Activated naive CD8-positive, alpha-beta T cell treated with anti-CD3 and anti-CD28 coated beads, Interleukin-2, amount 50 U/mL, for 24 hours (primary cell): ENCODE data around the gene BBOX1.
"Not testable (repeated sequence)": the region's sequence is repeated elsewhere in the genome, so short reads cannot be mapped to it uniquely, and the experiment has no call there.

ENCODE experiments used
- ATAC-seq: fragments of 150-1000 bp; cut with Tn5 transposase; one replicate; pipeline ENCODE4 v1.10.0; 2021
- DNase-seq: peaks from one replicate; pipeline ENCODE4 v3.0.0; 2021
- H3K27ac Mint-ChIP-seq: one replicate; pipeline ENCODE4 v1.8.0; 2021; ENCODE audit warnings: mild to moderate bottlenecking, mixed read lengths
- H3K27me3 Mint-ChIP-seq: one replicate; pipeline ENCODE4 v1.8.0; 2021; ENCODE audit warnings: mixed read lengths
- H3K36me3 Mint-ChIP-seq: one replicate; pipeline ENCODE4 v1.8.0; 2021; ENCODE audit warnings: low read depth, mixed read lengths
- H3K4me1 Mint-ChIP-seq: one replicate; pipeline ENCODE4 v1.8.0; 2021; ENCODE audit warnings: mixed read lengths
- H3K4me3 Mint-ChIP-seq: one replicate; pipeline ENCODE4 v1.8.0; 2021; ENCODE audit warnings: mild to moderate bottlenecking, moderate library complexity, mixed read lengths
- H3K9me3 Mint-ChIP-seq: one replicate; pipeline ENCODE4 v1.8.0; 2021; ENCODE audit warnings: mixed read lengths

Gene BBOX1

GRCh38 chr11:27040302-27041115, at the start of gene BBOX1:
BBOX1 (plus strand) TSS chr11:27040815; CDS start chr11:27055431, 14,616 bp downstream.
- H3K27me3 Mint-ChIP-seq = no peaks in the 10 kb centered on the region
- H3K9me3 Mint-ChIP-seq = peaks cover 24% of the 10 kb centered on the region
- DNase-seq = no peak
- H3K27ac Mint-ChIP-seq = no peak within 1 kb of the TSS
- no peaks in the 10 kb centered on the region for H3K4me1 Mint-ChIP-seq
- H3K36me3 Mint-ChIP-seq = no peaks in the 10 kb centered on the region
- ATAC-seq = no peak
- H3K4me3 Mint-ChIP-seq = no peak within 1 kb of the TSS

GRCh38 chr11:26992031-26992541, 48.5 kb upstream of the BBOX1 start:
- H3K27ac Mint-ChIP-seq = no peak overlapping the region
- no peak for ATAC-seq
- no peak overlapping the region for H3K4me3 Mint-ChIP-seq
- no peak for DNase-seq
- no peaks in the 10 kb centered on the region for H3K9me3 Mint-ChIP-seq
- no peaks in the 10 kb centered on the region for H3K27me3 Mint-ChIP-seq
- no peaks in the 10 kb centered on the region for H3K36me3 Mint-ChIP-seq
- no peaks in the 10 kb centered on the region for H3K4me1 Mint-ChIP-seq

- Mint-ChIP-seq H3K9me3 (no peaks in the 10 kb centered on the region), H3K27me3 (no peaks in the 10 kb centered on the region), H3K4me3 (no peak within 1 kb of the TSS), H3K4me1 (no peaks in the 10 kb centered on the region), H3K36me3 (no peaks in the 10 kb centered on the region), H3K27ac (no peak within 1 kb of the TSS)
- no peak for DNase-seq
- ATAC-seq = no peak
These were observed 46.6 kb upstream of the BBOX1 start, which contains the start of gene FIBIN for GRCh38 chr11:26993965-26994457. FIBIN (plus strand) TSS chr11:26994112; CDS start chr11:26994527, 415 bp downstream.

GRCh38 chr11:26994631-26995095, 46.0 kb upstream of the BBOX1 start:
- no peak overlapping the region for H3K4me3 Mint-ChIP-seq
- no peaks in the 10 kb centered on the region for H3K9me3 Mint-ChIP-seq
- ATAC-seq (no peak), DNase-seq (no peak)
- H3K27ac Mint-ChIP-seq = no peak overlapping the region
- H3K4me1 Mint-ChIP-seq = no peaks in the 10 kb centered on the region
- H3K27me3 Mint-ChIP-seq = no peaks in the 10 kb centered on the region
- H3K36me3 Mint-ChIP-seq = no peaks in the 10 kb centered on the region

GRCh38 chr11:26995701-26996460, 44.7 kb upstream of the BBOX1 start:
- Mint-ChIP-seq H3K9me3 (no peaks in the 10 kb centered on the region), H3K36me3 (no peaks in the 10 kb centered on the region), H3K27me3 (no peaks in the 10 kb centered on the region), H3K4me3 (no peak overlapping the region), H3K4me1 (no peaks in the 10 kb centered on the region), H3K27ac (no peak overlapping the region)
- ATAC-seq (no peak), DNase-seq (no peak)

GRCh38 chr11:26997378-26997777, 43.2 kb upstream of the BBOX1 start:
- Mint-ChIP-seq H3K36me3 (no peaks in the 10 kb centered on the region), H3K27me3 (no peaks in the 10 kb centered on the region), H3K4me1 (no peaks in the 10 kb centered on the region), H3K27ac (no peak overlapping the region), H3K4me3 (no peak overlapping the region), H3K9me3 (no peaks in the 10 kb centered on the region)
- DNase-seq (no peak), ATAC-seq (no peak)

- H3K9me3 Mint-ChIP-seq = not testable (repeated sequence)
These were observed 39.4 kb upstream of the BBOX1 start for GRCh38 chr11:27001136-27001730.

GRCh38 chr11:27002431-27002830, 38.2 kb upstream of the BBOX1 start:
- no peak for ATAC-seq
- no peak for DNase-seq
- Mint-ChIP-seq H3K9me3 (no peaks in the 10 kb centered on the region), H3K4me1 (no peaks in the 10 kb centered on the region), H3K27ac (no peak overlapping the region), H3K36me3 (no peaks in the 10 kb centered on the region), H3K4me3 (no peak overlapping the region), H3K27me3 (no peaks in the 10 kb centered on the region)

More at GRCh38 chr11:27001136-27001730, 39.4 kb upstream of the BBOX1 start:
- H3K4me1 Mint-ChIP-seq, H3K4me3 Mint-ChIP-seq, H3K27ac Mint-ChIP-seq, DNase-seq, ATAC-seq, H3K27me3 Mint-ChIP-seq, H3K36me3 Mint-ChIP-seq: not testable (repeated sequence)

GRCh38 chr11:27002838-27003237, 37.8 kb upstream of the BBOX1 start:
- ATAC-seq = no peak
- Mint-ChIP-seq H3K27me3 (no peaks in the 10 kb centered on the region), H3K36me3 (no peaks in the 10 kb centered on the region), H3K4me1 (no peaks in the 10 kb centered on the region), H3K27ac (no peak overlapping the region), H3K9me3 (peaks cover 1% of the 10 kb centered on the region), H3K4me3 (no peak overlapping the region)
- DNase-seq = no peak

- ATAC-seq = no peak
- Mint-ChIP-seq H3K4me1 (no peaks in the 10 kb centered on the region), H3K36me3 (no peaks in the 10 kb centered on the region), H3K9me3 (peaks cover 4% of the 10 kb centered on the region), H3K4me3 (no peak overlapping the region), H3K27ac (no peak overlapping the region), H3K27me3 (no peaks in the 10 kb centered on the region)
- DNase-seq = no peak
These were observed 36.5 kb upstream of the BBOX1 start for GRCh38 chr11:27004103-27004502.

- Mint-ChIP-seq H3K4me1 (no peaks in the 10 kb centered on the region), H3K9me3 (peaks cover 4% of the 10 kb centered on the region)
These were observed 31.6 kb upstream of the BBOX1 start for GRCh38 chr11:27008811-27009535.

GRCh38 chr11:27011560-27012233, 28.9 kb upstream of the BBOX1 start:
- H3K9me3 Mint-ChIP-seq = peaks cover 7% of the 10 kb centered on the region
- DNase-seq = no peak
- no peaks in the 10 kb centered on the region for H3K27me3 Mint-ChIP-seq

More at GRCh38 chr11:27008811-27009535, 31.6 kb upstream of the BBOX1 start:
- Mint-ChIP-seq H3K27me3 (no peaks in the 10 kb centered on the region), H3K36me3 (no peaks in the 10 kb centered on the region), H3K4me3 (no peak overlapping the region), H3K27ac (no peak overlapping the region)
- ATAC-seq = no peak
- DNase-seq = no peak

GRCh38 chr11:27012234-27012921, 28.2 kb upstream of the BBOX1 start:
- H3K4me3 Mint-ChIP-seq = no peak overlapping the region
- H3K27ac Mint-ChIP-seq = no peak overlapping the region
- H3K36me3 Mint-ChIP-seq = no peaks in the 10 kb centered on the region
- no peak for DNase-seq
- peaks cover 7% of the 10 kb centered on the region for H3K9me3 Mint-ChIP-seq
- H3K4me1 Mint-ChIP-seq = no peaks in the 10 kb centered on the region
- no peaks in the 10 kb centered on the region for H3K27me3 Mint-ChIP-seq
- ATAC-seq = no peak

More at GRCh38 chr11:27011560-27012233, 28.9 kb upstream of the BBOX1 start:
- Mint-ChIP-seq H3K27ac (no peak overlapping the region), H3K4me1 (no peaks in the 10 kb centered on the region), H3K4me3 (no peak overlapping the region), H3K36me3 (no peaks in the 10 kb centered on the region)
- ATAC-seq = no peak
